HepG2 (cell line): ENCODE data around the gene TMEM170B. TPM values are rescaled to one million over a fixed set of nuclear protein-coding genes. Genes with fewer than 3 reads are reported as not detected.

ENCODE experiments used
- ARNT2 ChIP-seq: sonication (generic); formaldehyde crosslinking; IDR thresholded peaks from 2 replicates; pipeline ENCODE4 v1.8.0; 2022; ENCODE audit warnings: mild to moderate bottlenecking, low read depth, missing genetic modification reagents, moderate library complexity
- ETV5 ChIP-seq: IDR thresholded peaks from 2 replicates; pipeline ENCODE4 v1.6.1; 2018; ENCODE audit warnings: missing biosample characterization, missing genetic modification reagents, inconsistent platforms, borderline replicate concordance
- GATAD2A ChIP-seq: IDR thresholded peaks from 2 replicates; pipeline ENCODE4 v1.6.1; 2016
- KLF16 ChIP-seq, 2 experiments: sonication (generic) in 1 of 2; formaldehyde crosslinking in 1 of 2; IDR thresholded peaks; 2 replicates each; pipeline versions ENCODE4 v1.6.1 to v1.8.0; 2016 to 2023; ENCODE audit warnings: missing genetic modification reagents in 2 of 2, missing compliant biosample characterization in 1 of 2
- ZNF335 ChIP-seq: sonication (generic); formaldehyde crosslinking; IDR thresholded peaks from 2 replicates; pipeline ENCODE4 v1.4.0; 2020; ENCODE audit warnings: missing genetic modification reagents
- polyA plus RNA-seq, 8 experiments: library from polyadenylated mRNA; depleted of rRNA in 3 of 8; stranded (reverse) in 7 of 8; unstranded in 1 of 8; fragments of >200 nt; fragmentation: Illumina TruSeq in 4 of 8; extraction: Trizol in 4 of 8; gene quantifications; 2 replicates each; pipeline versions ENCODE4 v1.2.1 to v1.2.3, GENCODE V29; 2011 to 2016; ENCODE audit warnings: low read depth in 4 of 8, missing spikeins in 1 of 8, mixed read lengths in 1 of 8; ENCODE audit not compliant: insufficient read depth in 1 of 8
- total RNA-seq, 5 experiments: library from RNA; depleted of rRNA; stranded (reverse); fragments of >200 nt; fragmentation: Illumina TruSeq; extraction: Trizol; gene quantifications; 2 replicates each; pipeline ENCODE4 v1.2.3, GENCODE V29; 2016; ENCODE audit warnings: low read depth in 1 of 5
- TF ChIP-seq, protein P1 (sequence below): sonication (generic); formaldehyde crosslinking; IDR thresholded peaks from 2 replicates; pipeline ENCODE4 v1.5.0; 2020; ENCODE audit warnings: mild to moderate bottlenecking, missing genetic modification reagents
- TF ChIP-seq, protein P2 (sequence below): sonication (generic); formaldehyde crosslinking; conservative IDR thresholded peaks from 2 replicates; pipeline ENCODE4 v1.8.0; 2022; ENCODE audit warnings: low read depth, missing genetic modification reagents
- TF ChIP-seq, protein P3 (sequence below): sonication (generic); formaldehyde crosslinking; IDR thresholded peaks from 2 replicates; pipeline ENCODE4 v1.5.1; 2020; ENCODE audit warnings: missing genetic modification reagents, mild to moderate bottlenecking, borderline replicate concordance

Gene TMEM170B
- total and polyA plus RNA-seq, 2 of the 13 experiments (the other 11 are each of a cell fraction or from before 2014, with no cell fraction given): 3.3 to 9.4 TPM

DNA sequence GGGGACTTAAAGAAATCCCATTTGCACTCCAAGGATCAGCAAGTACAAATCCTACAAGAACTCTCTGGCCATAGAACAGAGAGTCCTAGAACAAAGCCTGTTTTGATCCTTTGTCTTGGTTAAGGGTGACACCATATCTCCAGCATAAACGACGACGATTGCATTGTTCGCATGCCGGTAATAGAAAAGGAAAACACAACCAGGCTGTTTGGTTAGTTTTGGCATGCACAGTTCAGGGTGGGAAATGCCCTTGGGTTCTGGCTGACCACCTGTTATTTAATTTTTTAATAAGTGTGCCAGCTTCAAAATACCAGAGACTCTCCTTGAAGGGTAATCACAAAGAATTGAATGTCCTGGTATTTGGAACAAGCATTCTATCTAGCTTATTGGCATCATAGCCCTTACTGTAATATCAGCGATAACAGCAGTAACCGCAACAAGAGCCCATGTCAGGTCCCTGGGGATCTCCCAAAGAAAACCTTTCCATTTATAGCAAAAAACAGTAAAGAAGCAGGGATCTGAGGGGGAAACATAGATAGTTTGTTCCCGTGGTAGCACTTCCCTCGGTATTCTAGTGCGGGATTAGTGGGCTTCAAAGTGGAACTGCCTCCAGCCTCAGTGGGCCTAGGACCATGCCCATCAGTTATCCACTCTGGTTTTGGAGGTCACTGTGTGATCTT is 77.1 kb downstream of the TMEM170B start (continued):
- TF ChIP-seq ETV5 (CRISPR knock-in tag): no peak
- TF ChIP-seq, protein P1, sequence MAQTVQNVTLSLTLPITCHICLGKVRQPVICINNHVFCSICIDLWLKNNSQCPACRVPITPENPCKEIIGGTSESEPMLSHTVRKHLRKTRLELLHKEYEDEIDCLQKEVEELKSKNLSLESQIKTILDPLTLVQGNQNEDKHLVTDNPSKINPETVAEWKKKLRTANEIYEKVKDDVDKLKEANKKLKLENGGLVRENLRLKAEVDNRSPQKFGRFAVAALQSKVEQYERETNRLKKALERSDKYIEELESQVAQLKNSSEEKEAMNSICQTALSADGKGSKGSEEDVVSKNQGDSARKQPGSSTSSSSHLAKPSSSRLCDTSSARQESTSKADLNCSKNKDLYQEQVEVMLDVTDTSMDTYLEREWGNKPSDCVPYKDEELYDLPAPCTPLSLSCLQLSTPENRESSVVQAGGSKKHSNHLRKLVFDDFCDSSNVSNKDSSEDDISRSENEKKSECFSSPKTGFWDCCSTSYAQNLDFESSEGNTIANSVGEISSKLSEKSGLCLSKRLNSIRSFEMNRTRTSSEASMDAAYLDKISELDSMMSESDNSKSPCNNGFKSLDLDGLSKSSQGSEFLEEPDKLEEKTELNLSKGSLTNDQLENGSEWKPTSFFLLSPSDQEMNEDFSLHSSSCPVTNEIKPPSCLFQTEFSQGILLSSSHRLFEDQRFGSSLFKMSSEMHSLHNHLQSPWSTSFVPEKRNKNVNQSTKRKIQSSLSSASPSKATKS (CRISPR knock-in tag): no peak
- no peak for TF ChIP-seq GATAD2A (CRISPR knock-in tag)
- TF ChIP-seq ZNF335 (CRISPR knock-in tag): no peak
- no peak for TF ChIP-seq KLF16 (CRISPR knock-in tag; IDR thresholded peaks at IDR 0.05)
- TF ChIP-seq, protein P2, sequence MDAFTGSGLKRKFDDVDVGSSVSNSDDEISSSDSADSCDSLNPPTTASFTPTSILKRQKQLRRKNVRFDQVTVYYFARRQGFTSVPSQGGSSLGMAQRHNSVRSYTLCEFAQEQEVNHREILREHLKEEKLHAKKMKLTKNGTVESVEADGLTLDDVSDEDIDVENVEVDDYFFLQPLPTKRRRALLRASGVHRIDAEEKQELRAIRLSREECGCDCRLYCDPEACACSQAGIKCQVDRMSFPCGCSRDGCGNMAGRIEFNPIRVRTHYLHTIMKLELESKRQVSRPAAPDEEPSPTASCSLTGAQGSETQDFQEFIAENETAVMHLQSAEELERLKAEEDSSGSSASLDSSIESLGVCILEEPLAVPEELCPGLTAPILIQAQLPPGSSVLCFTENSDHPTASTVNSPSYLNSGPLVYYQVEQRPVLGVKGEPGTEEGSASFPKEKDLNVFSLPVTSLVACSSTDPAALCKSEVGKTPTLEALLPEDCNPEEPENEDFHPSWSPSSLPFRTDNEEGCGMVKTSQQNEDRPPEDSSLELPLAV (CRISPR knock-in tag): no peak
- TF ChIP-seq ARNT2 (CRISPR knock-in tag): no peak
- TF ChIP-seq, protein P3, sequence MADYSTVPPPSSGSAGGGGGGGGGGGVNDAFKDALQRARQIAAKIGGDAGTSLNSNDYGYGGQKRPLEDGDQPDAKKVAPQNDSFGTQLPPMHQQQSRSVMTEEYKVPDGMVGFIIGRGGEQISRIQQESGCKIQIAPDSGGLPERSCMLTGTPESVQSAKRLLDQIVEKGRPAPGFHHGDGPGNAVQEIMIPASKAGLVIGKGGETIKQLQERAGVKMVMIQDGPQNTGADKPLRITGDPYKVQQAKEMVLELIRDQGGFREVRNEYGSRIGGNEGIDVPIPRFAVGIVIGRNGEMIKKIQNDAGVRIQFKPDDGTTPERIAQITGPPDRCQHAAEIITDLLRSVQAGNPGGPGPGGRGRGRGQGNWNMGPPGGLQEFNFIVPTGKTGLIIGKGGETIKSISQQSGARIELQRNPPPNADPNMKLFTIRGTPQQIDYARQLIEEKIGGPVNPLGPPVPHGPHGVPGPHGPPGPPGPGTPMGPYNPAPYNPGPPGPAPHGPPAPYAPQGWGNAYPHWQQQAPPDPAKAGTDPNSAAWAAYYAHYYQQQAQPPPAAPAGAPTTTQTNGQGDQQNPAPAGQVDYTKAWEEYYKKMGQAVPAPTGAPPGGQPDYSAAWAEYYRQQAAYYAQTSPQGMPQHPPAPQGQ (CRISPR knock-in tag): no peak
